CMK (cell line): ENCODE measurements around the gene TNNI2.

Source experiments
- DNase-seq: peaks from one replicate; pipeline ENCODE4 v3.0.0-alpha.2; 2010; ENCODE audit warnings: low read depth

TNNI2 gene

GRCh38 chr11:1834779-1835670, 3.8 kb upstream of the TNNI2 start, which contains the start of gene SYT8:
SYT8 (plus strand) TSS chr11:1834990; CDS start chr11:1835106, 116 bp downstream.
- DNase-seq, result no peak

- no peak for DNase-seq
These were observed 3.1 kb upstream of the TNNI2 start for GRCh38 chr11:1835671-1836010.

- no peak for DNase-seq
These were observed 2.5 kb upstream of the TNNI2 start for GRCh38 chr11:1836011-1836945.

- DNase-seq, result no peak
These were observed 1.4 kb upstream of the TNNI2 start for GRCh38 chr11:1837171-1838076.

GRCh38 chr11:1838077-1838425, 730 bp upstream of the TNNI2 start:
- no peak for DNase-seq

- no peak for DNase-seq
These were observed 583 bp downstream of the TNNI2 start for GRCh38 chr11:1839204-1839923.

GRCh38 chr11:1839924-1840779, 1.4 kb downstream of the TNNI2 start:
- no peak for DNase-seq

- DNase-seq, result no peak
These were observed 2.1 kb downstream of the TNNI2 start for GRCh38 chr11:1840780-1841480.

- no peak for DNase-seq
These were observed 2.8 kb downstream of the TNNI2 start for GRCh38 chr11:1841511-1842148.

- DNase-seq, result no peak
These were observed 3.6 kb downstream of the TNNI2 start for GRCh38 chr11:1842149-1843097.

- no peak for DNase-seq
These were observed 4.3 kb downstream of the TNNI2 start for GRCh38 chr11:1843098-1843473.

- DNase-seq, result no peak
These were observed 5.0 kb downstream of the TNNI2 start for GRCh38 chr11:1843796-1844195.

GRCh38 chr11:1844221-1845094, 5.7 kb downstream of the TNNI2 start:
- DNase-seq, result peak; percentile 62

- DNase-seq, result no peak
These were observed 6.3 kb downstream of the TNNI2 start for GRCh38 chr11:1845095-1845429.

- no peak for DNase-seq
These were observed 7.0 kb downstream of the TNNI2 start for GRCh38 chr11:1845561-1846452.

GRCh38 chr11:1846453-1846932, 7.7 kb downstream of the TNNI2 start:
- no peak for DNase-seq
